Measurements from ENCODE around the gene MAIP1.

DNA sequence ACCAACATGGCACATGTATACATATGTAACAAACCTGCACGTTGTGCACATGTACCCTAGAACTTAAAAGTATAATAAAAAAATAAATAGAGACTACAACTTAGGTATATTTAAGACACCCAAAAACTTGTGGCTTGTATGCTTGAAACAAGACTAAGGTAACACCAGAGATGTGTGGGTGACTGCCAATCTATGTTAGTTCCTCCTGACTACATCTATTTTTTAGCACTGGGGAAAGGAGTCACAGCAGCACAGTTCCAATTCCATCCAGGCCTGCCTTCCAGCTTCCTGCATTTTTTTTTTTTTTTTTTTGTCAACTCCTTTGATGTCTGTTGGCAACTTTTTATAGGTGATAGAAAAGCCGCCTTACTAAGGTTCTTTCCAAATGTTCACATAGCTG lies 26.1 kb upstream of the MAIP1 start:
- TF ChIP-seq, protein P1, sequence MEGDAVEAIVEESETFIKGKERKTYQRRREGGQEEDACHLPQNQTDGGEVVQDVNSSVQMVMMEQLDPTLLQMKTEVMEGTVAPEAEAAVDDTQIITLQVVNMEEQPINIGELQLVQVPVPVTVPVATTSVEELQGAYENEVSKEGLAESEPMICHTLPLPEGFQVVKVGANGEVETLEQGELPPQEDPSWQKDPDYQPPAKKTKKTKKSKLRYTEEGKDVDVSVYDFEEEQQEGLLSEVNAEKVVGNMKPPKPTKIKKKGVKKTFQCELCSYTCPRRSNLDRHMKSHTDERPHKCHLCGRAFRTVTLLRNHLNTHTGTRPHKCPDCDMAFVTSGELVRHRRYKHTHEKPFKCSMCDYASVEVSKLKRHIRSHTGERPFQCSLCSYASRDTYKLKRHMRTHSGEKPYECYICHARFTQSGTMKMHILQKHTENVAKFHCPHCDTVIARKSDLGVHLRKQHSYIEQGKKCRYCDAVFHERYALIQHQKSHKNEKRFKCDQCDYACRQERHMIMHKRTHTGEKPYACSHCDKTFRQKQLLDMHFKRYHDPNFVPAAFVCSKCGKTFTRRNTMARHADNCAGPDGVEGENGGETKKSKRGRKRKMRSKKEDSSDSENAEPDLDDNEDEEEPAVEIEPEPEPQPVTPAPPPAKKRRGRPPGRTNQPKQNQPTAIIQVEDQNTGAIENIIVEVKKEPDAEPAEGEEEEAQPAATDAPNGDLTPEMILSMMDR (IDR thresholded peaks at IDR 0.05): no peak
- TF ChIP-seq POLR2A (IDR thresholded peaks at IDR 0.05) (no peak), POLR2AphosphoS5 (IDR thresholded peaks at IDR 0.05) (no peak)
